SK-N-SH (cell line): ENCODE data around the gene P2RX2. TPM values are rescaled to one million over a fixed set of nuclear protein-coding genes. Genes with fewer than 3 reads are reported as not detected.

Experiments used
- CTCF ChIA-PET: fragments of 300-600, 350-600 bp; formaldehyde crosslinking; extraction: SDS; loops from one replicate; lab custom pipeline; 2021; lab: Yijun Ruan, JAX
- POLR2A ChIA-PET: fragments of 350-600 bp; sonication (Branson Sonifier 250); formaldehyde crosslinking; extraction: SDS; loops from one replicate; lab custom pipeline; 2020; ENCODE audit warnings: antibody characterized with exemption, inconsistent platforms; lab: Yijun Ruan, JAX
- DNase-seq: peaks from one replicate; pipeline ENCODE4 v3.0.0; 2012
- H2AFZ ChIP-seq: fragments of 200-600 bp; sonication (generic); 2 replicates; pipeline ENCODE4 v1.8.1; 2016; ENCODE audit warnings: antibody characterized with exemption, mild to moderate bottlenecking, low read depth
- H3F3A ChIP-seq: fragments of 200-600 bp; sonication (generic); replicated peaks from 2 replicates; pipeline ENCODE3; 2016; ENCODE audit warnings: antibody characterized with exemption, mild to moderate bottlenecking; ENCODE audit not compliant: insufficient read depth
- H3K27ac ChIP-seq, 2 experiments: fragments of 200-500 bp in 1 of 2; fragments of 200-600 bp in 1 of 2; sonication (Bioruptor generic) in 1 of 2; sonication (generic), shearing (Covaris generic) in 1 of 2; 2 replicates each; pipeline versions ENCODE4 v1.5.1 to v1.6.1; 2014 to 2016; ENCODE audit warnings: low read depth in 2 of 2, inconsistent platforms in 1 of 2, low read length in 1 of 2, mild to moderate bottlenecking in 1 of 2, mixed read lengths in 1 of 2
- H3K27me3 ChIP-seq: fragments of 200-600 bp; sonication (generic), shearing (Covaris generic); 2 replicates; pipeline ENCODE4 v1.6.1; 2016; ENCODE audit warnings: mixed run types; ENCODE audit not compliant: insufficient read depth
- H3K36me3 ChIP-seq, 2 experiments: fragments of 200-500 bp in 1 of 2; fragments of 200-600 bp in 1 of 2; sonication (Bioruptor generic) in 1 of 2; sonication (generic) in 1 of 2; replicated peaks in 1 of 2; 2 replicates each; pipeline versions ENCODE3 to v1.5.1; 2014 to 2016; ENCODE audit warnings: low read length in 1 of 2, mild to moderate bottlenecking in 1 of 2; ENCODE audit not compliant: insufficient read depth in 2 of 2, control insufficient read depth in 1 of 2
- H3K4me1 ChIP-seq, 2 experiments: fragments of 200-500 bp in 1 of 2; fragments of 200-600 bp in 1 of 2; sonication (Bioruptor generic) in 1 of 2; sonication (generic), shearing (Covaris generic) in 1 of 2; 2 replicates each; pipeline versions ENCODE4 v1.5.1 to v1.6.1; 2014 to 2016; ENCODE audit warnings: low read depth in 1 of 2, low read length in 1 of 2, mixed run types in 1 of 2; ENCODE audit not compliant: insufficient read depth in 2 of 2, control insufficient read depth in 1 of 2
- H3K4me2 ChIP-seq: fragments of 200-600 bp; sonication (generic), shearing (Covaris generic); 2 replicates; pipeline ENCODE4 v1.6.1; 2017; ENCODE audit warnings: mixed run types
- H3K4me3 ChIP-seq, 2 experiments: fragments of 200-500 bp in 1 of 2; fragments of 200-600 bp in 1 of 2; sonication (Bioruptor generic) in 1 of 2; sonication (generic), shearing (Covaris generic) in 1 of 2; 2 replicates each; pipeline versions ENCODE4 v1.5.1 to v1.8.1; 2014 to 2016; ENCODE audit warnings: low read depth in 2 of 2, inconsistent platforms in 1 of 2, low read length in 1 of 2, mild to moderate bottlenecking in 1 of 2, mixed read lengths in 1 of 2, moderate library complexity in 1 of 2
- H3K79me2 ChIP-seq: fragments of 200-600 bp; sonication (generic); 2 replicates; pipeline ENCODE4 v1.8.1; 2017; ENCODE audit warnings: mild to moderate bottlenecking; ENCODE audit not compliant: insufficient read depth
- H3K9ac ChIP-seq: fragments of 200-600 bp; sonication (generic); 2 replicates; pipeline ENCODE4 v1.6.1; 2017; ENCODE audit warnings: mixed run types
- H3K9me2 ChIP-seq: fragments of 200-600 bp; sonication (generic); 2 replicates; pipeline ENCODE4 v1.6.1; 2017; ENCODE audit warnings: mixed run types
- H3K9me3 ChIP-seq: fragments of 200-600 bp; sonication (generic); 2 replicates; pipeline ENCODE4 v1.6.1; 2017; ENCODE audit warnings: mixed run types, mild to moderate bottlenecking, moderate library complexity
- H4K20me1 ChIP-seq: fragments of 200-600 bp; sonication (generic); 2 replicates; pipeline ENCODE4 v1.6.1; 2017; ENCODE audit warnings: mild to moderate bottlenecking, mixed run types; ENCODE audit not compliant: insufficient read depth
- CHD2 ChIP-seq: fragments of 150-350 bp; IDR thresholded peaks from 2 replicates; pipeline ENCODE4 v1.6.1; 2018; ENCODE audit warnings: low read length; ENCODE audit not compliant: partially characterized antibody
- ELF1 ChIP-seq: IDR thresholded peaks from 2 replicates; pipeline ENCODE4 v1.4.0; 2012
- EZH2phosphoT487 ChIP-seq: fragments of 200-600 bp; sonication (generic); IDR thresholded peaks from 2 replicates; pipeline ENCODE4 v1.6.1; 2017; ENCODE audit warnings: low read depth, mixed run types, mild to moderate bottlenecking, antibody characterized with exemption, moderate library complexity, borderline replicate concordance
- FOXM1 ChIP-seq: IDR thresholded peaks from 2 replicates; pipeline ENCODE4 v1.4.0; 2012; ENCODE audit warnings: low read depth, mild to moderate bottlenecking
- GABPA ChIP-seq: IDR thresholded peaks from 2 replicates; pipeline ENCODE4 v1.4.0; 2012; ENCODE audit warnings: low read depth, mild to moderate bottlenecking
- JUND ChIP-seq: IDR thresholded peaks from 2 replicates; pipeline ENCODE4 v1.4.0; 2012
- MEF2A ChIP-seq: IDR thresholded peaks from 2 replicates; pipeline ENCODE4 v1.4.0; 2012; ENCODE audit warnings: low read depth, borderline replicate concordance
- RAD21 ChIP-seq: IDR thresholded peaks from 2 replicates; pipeline ENCODE4 v1.6.1; 2012; ENCODE audit warnings: mild to moderate bottlenecking, low read length
- RCOR1 ChIP-seq: fragments of 150-350 bp; IDR thresholded peaks from 2 replicates; pipeline ENCODE4 v1.6.1; 2017; ENCODE audit warnings: antibody characterized with exemption, low read length
- RXRA ChIP-seq: IDR thresholded peaks from 2 replicates; pipeline ENCODE4 v1.4.0; 2012; ENCODE audit warnings: low read depth, mild to moderate bottlenecking, borderline replicate concordance
- SMC3 ChIP-seq: IDR thresholded peaks from 2 replicates; pipeline ENCODE4 v1.6.1; 2012; ENCODE audit warnings: low read depth, low read length, improper control_type of control experiment
- TCF12 ChIP-seq: IDR thresholded peaks from 2 replicates; pipeline ENCODE4 v1.4.0; 2012
- YY1 ChIP-seq: IDR thresholded peaks from 2 replicates; pipeline ENCODE4 v1.4.0; 2012; ENCODE audit warnings: low read depth, mild to moderate bottlenecking
- WGBS: methylation state at CpG from one replicate; pipeline ENCODE4 v1.1.6; 2017; ENCODE audit warnings: low lambda C conversion rate; 5-methylcytosine and 5-hydroxymethylcytosine counted together
- polyA plus RNA-seq, 3 experiments: library from polyadenylated mRNA; depleted of rRNA; stranded (reverse); fragments of >200 nt; gene quantifications; 2 replicates each; pipeline ENCODE4 v1.2.3, GENCODE V29; 2012
- TF ChIP-seq, protein P1 (sequence below): fragments of 200-600 bp; sonication (generic); IDR thresholded peaks from 2 replicates; pipeline ENCODE4 v1.6.1; 2017; ENCODE audit warnings: antibody characterized with exemption, mild to moderate bottlenecking, moderate library complexity
- TF ChIP-seq, protein P2 (sequence below): fragments of 150-350 bp; IDR thresholded peaks from 2 replicates; pipeline ENCODE4 v1.6.1; 2017; ENCODE audit warnings: antibody characterized with exemption, low read length, low read depth, borderline replicate concordance
- TF ChIP-seq, protein P3 (sequence below): IDR thresholded peaks from 2 replicates; pipeline ENCODE4 v1.4.0; 2012; ENCODE audit warnings: low read depth

P2RX2 gene
- polyA plus RNA-seq, 1 of the 3 experiments (the other 2 are of a cell fraction), result 0.03 TPM

DNA sequence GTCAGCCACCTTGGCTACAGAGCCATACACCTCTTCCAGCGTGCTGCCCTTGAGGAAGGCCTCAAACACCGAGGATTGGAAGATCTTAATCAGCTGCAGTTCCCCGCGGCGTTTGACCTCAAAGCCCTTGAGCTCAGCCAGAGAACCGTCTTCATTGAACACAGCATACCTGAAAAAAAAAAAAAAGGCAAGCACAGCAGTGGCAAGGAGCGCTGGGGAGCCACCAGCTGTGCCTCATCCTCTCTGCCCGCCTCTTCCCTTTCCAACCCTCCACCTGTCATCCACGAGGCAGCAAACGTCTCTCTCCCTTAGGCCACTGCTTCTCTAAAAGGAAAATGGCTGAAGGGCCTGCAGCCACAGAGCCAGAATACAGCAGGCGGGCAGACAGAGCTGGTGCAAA is 42.4 kb downstream of the P2RX2 start:
- ChIA-PET CTCF (interaction anchor here (0.9 to 1.5 kb wide), 3 partner anchors 22 to 47 kb away, joined by 3 to 6 read pairs (median 3); no protein-coding TSS in a partner anchor), POLR2A (no interaction called here)
- Histone ChIP-seq H3K36me3 (peaks cover 22 to 77% of the 10 kb centered on the region in 2 experiments), H3K79me2 (no peaks in the 10 kb centered on the region), H3K9ac (no peak overlapping the region), H3K4me3 (no peak overlapping the region), H3K4me1 (no peaks in the 10 kb centered on the region), H3K4me2 (no peak overlapping the region), H3K27me3 (no peaks in the 10 kb centered on the region), H3K9me3 (no peaks in the 10 kb centered on the region), H3F3A (no peaks in the 10 kb centered on the region), H4K20me1 (no peaks in the 10 kb centered on the region), H2AFZ (no peak overlapping the region), H3K9me2 (no peaks in the 10 kb centered on the region), H3K27ac (no peak overlapping the region)
- DNase-seq, result no peak
- WGBS, result 94% methylated on average over 11 of the region's 11 CpGs
- no peak for TF ChIP-seq SMC3
- no peak for TF ChIP-seq ELF1
- TF ChIP-seq, protein P1, sequence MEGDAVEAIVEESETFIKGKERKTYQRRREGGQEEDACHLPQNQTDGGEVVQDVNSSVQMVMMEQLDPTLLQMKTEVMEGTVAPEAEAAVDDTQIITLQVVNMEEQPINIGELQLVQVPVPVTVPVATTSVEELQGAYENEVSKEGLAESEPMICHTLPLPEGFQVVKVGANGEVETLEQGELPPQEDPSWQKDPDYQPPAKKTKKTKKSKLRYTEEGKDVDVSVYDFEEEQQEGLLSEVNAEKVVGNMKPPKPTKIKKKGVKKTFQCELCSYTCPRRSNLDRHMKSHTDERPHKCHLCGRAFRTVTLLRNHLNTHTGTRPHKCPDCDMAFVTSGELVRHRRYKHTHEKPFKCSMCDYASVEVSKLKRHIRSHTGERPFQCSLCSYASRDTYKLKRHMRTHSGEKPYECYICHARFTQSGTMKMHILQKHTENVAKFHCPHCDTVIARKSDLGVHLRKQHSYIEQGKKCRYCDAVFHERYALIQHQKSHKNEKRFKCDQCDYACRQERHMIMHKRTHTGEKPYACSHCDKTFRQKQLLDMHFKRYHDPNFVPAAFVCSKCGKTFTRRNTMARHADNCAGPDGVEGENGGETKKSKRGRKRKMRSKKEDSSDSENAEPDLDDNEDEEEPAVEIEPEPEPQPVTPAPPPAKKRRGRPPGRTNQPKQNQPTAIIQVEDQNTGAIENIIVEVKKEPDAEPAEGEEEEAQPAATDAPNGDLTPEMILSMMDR, result no peak
- TF ChIP-seq YY1, result no peak
- no peak for TF ChIP-seq JUND
- no peak for TF ChIP-seq RXRA
- no peak for TF ChIP-seq RCOR1
- TF ChIP-seq, protein P2, sequence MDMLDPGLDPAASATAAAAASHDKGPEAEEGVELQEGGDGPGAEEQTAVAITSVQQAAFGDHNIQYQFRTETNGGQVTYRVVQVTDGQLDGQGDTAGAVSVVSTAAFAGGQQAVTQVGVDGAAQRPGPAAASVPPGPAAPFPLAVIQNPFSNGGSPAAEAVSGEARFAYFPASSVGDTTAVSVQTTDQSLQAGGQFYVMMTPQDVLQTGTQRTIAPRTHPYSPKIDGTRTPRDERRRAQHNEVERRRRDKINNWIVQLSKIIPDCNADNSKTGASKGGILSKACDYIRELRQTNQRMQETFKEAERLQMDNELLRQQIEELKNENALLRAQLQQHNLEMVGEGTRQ, result no peak
- TF ChIP-seq, protein P3, sequence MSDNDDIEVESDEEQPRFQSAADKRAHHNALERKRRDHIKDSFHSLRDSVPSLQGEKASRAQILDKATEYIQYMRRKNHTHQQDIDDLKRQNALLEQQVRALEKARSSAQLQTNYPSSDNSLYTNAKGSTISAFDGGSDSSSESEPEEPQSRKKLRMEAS, result no peak
- TF ChIP-seq TCF12, result no peak

DNA sequence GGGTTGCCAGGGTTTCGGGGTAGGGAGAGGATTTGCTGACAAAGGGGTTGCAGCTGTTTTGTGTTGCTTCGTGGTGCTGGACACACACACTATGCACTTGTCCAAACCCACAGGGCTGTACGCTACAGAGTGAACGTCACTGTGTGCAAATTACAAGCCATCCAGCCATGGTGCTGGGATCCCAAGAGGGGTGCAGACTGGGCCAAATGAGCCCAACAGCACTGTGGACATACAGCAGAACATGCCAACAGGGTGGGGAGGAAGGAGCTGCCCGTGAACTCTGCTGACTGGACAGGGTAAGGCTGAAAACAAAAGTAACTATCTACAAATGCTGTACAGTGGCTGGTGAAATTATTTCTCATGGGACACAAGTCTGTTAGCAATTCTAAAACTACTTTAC is 43.4 kb downstream of the P2RX2 start:
- no peaks in the 10 kb centered on the region for H3K79me2 ChIP-seq
- peaks cover 21 to 76% of the 10 kb centered on the region in 2 experiments for H3K36me3 ChIP-seq
- CTCF ChIA-PET, result interaction anchor here (1.0 to 1.5 kb wide), 3 partner anchors 23 to 48 kb away, joined by 3 to 6 read pairs (median 3); no protein-coding TSS in a partner anchor
- no peak overlapping the region for H2AFZ ChIP-seq
- no peak for DNase-seq
- WGBS, result 84% methylated on average over 5 of the region's 5 CpGs
- no peak overlapping the region for H3K27ac ChIP-seq
- no peak overlapping the region for H3K9ac ChIP-seq
- H3K27me3 ChIP-seq, result no peaks in the 10 kb centered on the region
- H3K4me3 ChIP-seq, result no peak overlapping the region
- no peaks in the 10 kb centered on the region for H3F3A ChIP-seq
- no peaks in the 10 kb centered on the region for H3K9me2 ChIP-seq
- no peaks in the 10 kb centered on the region for H3K9me3 ChIP-seq
- no peak overlapping the region for H3K4me2 ChIP-seq
- TF ChIP-seq CHD2 (no peak), EZH2phosphoT487 (no peak), GABPA (no peak), MEF2A (no peak), FOXM1 (no peak), YY1 (no peak), RAD21 (no peak)
- TF ChIP-seq, protein P3, result no peak
- TF ChIP-seq, protein P2, result no peak
- no peaks in the 10 kb centered on the region for H3K4me1 ChIP-seq
- POLR2A ChIA-PET, result no interaction called here
- no peaks in the 10 kb centered on the region for H4K20me1 ChIP-seq
